Heart right ventricle (tissue), 16 donors: Measurements from ENCODE around the gene TNNT3. TPM values are rescaled to one million over a fixed set of nuclear protein-coding genes. Genes with fewer than 3 reads are reported as not detected.
A peak's percentile ranks its signal among the peaks of the same experiment; 100 is the strongest.
"Not testable (repeated sequence)": the region's sequence is repeated elsewhere in the genome, so short reads cannot be mapped to it uniquely, and the experiment has no call there.

Source experiments
- ATAC-seq, 8 donors: fragments of 200-7000 bp; cut with Tn5 transposase; one replicate each; pipeline ENCODE4 v1.9.1; 2020; ENCODE audit warnings: mild to moderate bottlenecking in 8 of 8, moderate library complexity in 8 of 8, moderate number of reproducible peaks in 1 of 8
- DNase-seq, 2 donors: peaks; one replicate each; pipeline ENCODE4 v3.0.0-alpha.2; 2020
- H3K27ac ChIP-seq, 10 donors: fragments of 200-600 bp; sonication (generic) in 2 of 10; one replicate each; pipeline versions ENCODE4 v1.5.0 to v1.8.0; 2020 to 2022; ENCODE audit warnings: mild to moderate bottlenecking in 3 of 10
- H3K27me3 ChIP-seq, 7 donors: fragments of 200-600 bp; one replicate each; pipeline ENCODE4 v1.8.0; 2021 to 2022; ENCODE audit warnings: mild to moderate bottlenecking in 2 of 7
- H3K36me3 ChIP-seq, 9 donors: fragments of 200-600 bp; sonication (generic) in 1 of 9; one replicate each; pipeline versions ENCODE4 v1.5.0 to v1.8.0; 2020 to 2022; ENCODE audit warnings: mild to moderate bottlenecking in 2 of 9
- H3K4me1 ChIP-seq, 9 donors: fragments of 200-600 bp; sonication (generic) in 1 of 9; one replicate each; pipeline versions ENCODE4 v1.5.0 to v1.8.0; 2020 to 2022; ENCODE audit warnings: mild to moderate bottlenecking in 4 of 9
- H3K4me3 ChIP-seq, 10 donors: fragments of 200-600 bp; sonication (generic) in 2 of 10; one replicate each; pipeline versions ENCODE4 v1.5.0 to v1.8.0; 2020 to 2022; ENCODE audit warnings: mild to moderate bottlenecking in 7 of 10, moderate library complexity in 2 of 10
- H3K9me3 ChIP-seq, 11 donors: fragments of 200-600 bp in 10 of 11; sonication (generic) in 2 of 11; one replicate each; pipeline versions ENCODE4 v1.5.0 to v1.8.0; 2013 to 2022; ENCODE audit warnings: mild to moderate bottlenecking in 2 of 11, control low read depth in 1 of 11, moderate library complexity in 1 of 11
- CTCF ChIP-seq, 9 donors: fragments of 200-600 bp; sonication (generic) in 2 of 9; IDR thresholded peaks; one replicate each; pipeline versions ENCODE4 v1.5.0 to v1.8.0; 2021 to 2022; ENCODE audit warnings: antibody characterized with exemption in 9 of 9, mild to moderate bottlenecking in 5 of 9, moderate library complexity in 1 of 9
- WGBS, 2 donors: extraction: QIAGEN DNeasy Blood & Tissue Kit; methylation state at CpG; one replicate each; pipeline ENCODE4 v1.1.7; 2013; ENCODE audit warnings: inconsistent platforms in 1 of 2; 5-methylcytosine and 5-hydroxymethylcytosine counted together
- intact Hi-C, 10 donors: fragments of 100-400 bp; cut with DNase I; formaldehyde crosslinking; loops; one replicate each; pipeline versions ENCODE4 v1.11.1 to v1.14.2; 2022
- polyA plus RNA-seq, 2 donors: library from polyadenylated mRNA; stranded (reverse); fragments of 200-250 nt; gene quantifications; one replicate each; pipeline ENCODE4 v1.2.3, GENCODE V29; 2013
- total RNA-seq, 10 donors: library from RNA; stranded (reverse); fragmentation: NEBNext Ultra II Directional in 3 of 10; extraction: Animal tissue kit (Norgen Biotek cat#: 25700) in 3 of 10; gene quantifications; one replicate each; pipeline versions ENCODE4 v1.2.1 to v1.2.4, GENCODE V29; 2021 to 2023
- donor health status: Arrhythmogenic right ventricular cardiomyopathy.
- donor health status: ischemic (EF 13 %, LVEDD 7.1; RV severe dilation, severe dysfunction).
- donor health status: healthy with polysubstance abuse.
- donor health status: DM: no; HTN: yes; CAD: no.
- donor health status: DM: no; HTN: no; CAD: no.
- donor health status: ischemic (EF 25% LVEDD 6.9; RV normal size, moderate dysfunction).
- donor health status: ischemic (EF 25% LVEDD 5.7; RV mildly dilated, moderate dysfunction).
- donor health status: healthy.
- donor health status: DM: yes; HTN: yes; CAD: no.
- donor health status: Ischemic cardiomyopathy.
- donor health status: ischemic (EF 35%, LVEDD 5.7; RV mildly dilated, moderate dysfunction).
- donor health status: nonischemic (EF 11% LVEDD 7.7; RV severe dilation, severe dysfunction).
- donor health status: DM: yes; HTN: yes; CAD: no.
- donor health status: PGD.
- donor health status: ischemic (EF 29% LVEDD 5.4; RV normal size, mild dysfunction).
- donor health status: nonischemic (EF 23%, LVEDD 6.1; RV moderate dilation, normal function).

Gene TNNT3
- total and polyA plus RNA-seq, 12 donors, result 12.5 to 49.9 (median 44.4) TPM

GRCh38 chr11:1938343-1939005, 19.0 kb downstream of the TNNT3 start:
- no peak for TF ChIP-seq CTCF (IDR thresholded peaks at IDR 0.05)
- H3K27ac ChIP-seq, result peak overlapping the region in 9 of 10 donors; percentile 44 to 79 (median 70)
- peak in 1 of 2 donors; percentile 9 for DNase-seq
- H3K27me3 ChIP-seq, result no peaks in the 10 kb centered on the region
- H3K4me3 ChIP-seq, result no peak overlapping the region
- H3K9me3 ChIP-seq, result no peaks in the 10 kb centered on the region
- H3K36me3 ChIP-seq, result peaks cover 0 to 5% (median 0%) of the 10 kb centered on the region in 9 donors
- peak in 4 of 8 donors; percentile 4 to 13 (median 10) for ATAC-seq
- H3K4me1 ChIP-seq, result peaks cover 4 to 22% (median 15%) of the 10 kb centered on the region in 9 donors
- WGBS, 2 donors, result 69 to 78% methylated on average over 27 of the region's 27 CpGs
- intact Hi-C loops, result loop anchor here in 6 of 10 donors (1.0 kb wide), 5 partner anchors 23 to 44 kb away; no protein-coding TSS in a partner anchor

- Histone ChIP-seq H3K4me1 (peaks cover 4 to 29% (median 15%) of the 10 kb centered on the region in 9 donors), H3K4me3 (peak overlapping the region in 1 of 10 donors; percentile 5), H3K27ac (peak overlapping the region; percentile 44 to 79 (median 70)), H3K27me3 (no peaks in the 10 kb centered on the region), H3K36me3 (peaks cover 0 to 5% (median 0%) of the 10 kb centered on the region in 9 donors), H3K9me3 (no peaks in the 10 kb centered on the region)
- intact Hi-C loops, result loop anchor here in 4 of 10 donors (1.0 kb wide), 3 partner anchors 26 to 45 kb away; no protein-coding TSS in a partner anchor
- DNase-seq (peak in 1 of 2 donors; percentile 34), ATAC-seq (peak in 4 of 8 donors; percentile 35 to 50 (median 41))
- WGBS, 2 donors, result 28 to 43% methylated on average over 23 of the region's 23 CpGs
- no peak for TF ChIP-seq CTCF (IDR thresholded peaks at IDR 0.05)
Observed at GRCh38 chr11:1939006-1939625, 19.6 kb downstream of the TNNT3 start.

GRCh38 chr11:1939788-1940187, 20.3 kb downstream of the TNNT3 start:
- H3K9me3 ChIP-seq, H3K27me3 ChIP-seq, DNase-seq, H3K4me3 ChIP-seq, H3K36me3 ChIP-seq: not testable (repeated sequence)
- Histone ChIP-seq H3K27ac (peak overlapping the region in 1 of 10 donors; percentile 15), H3K4me1 (peaks cover 4 to 31% (median 15%) of the 10 kb centered on the region in 9 donors)
- 87 to 94% methylated on average over 1 of the region's 1 CpG for WGBS, 2 donors
- intact Hi-C loops, result loop anchor here in 7 of 10 donors (1.0 to 10.0 kb wide), 5 partner anchors 26 to 45 kb away; partner anchors contain the start of gene PRR33 (in 2 of the 7)
- peak in 4 of 8 donors; percentile 31 to 57 (median 53) for ATAC-seq

GRCh38 chr11:1942558-1943260, 23.2 kb downstream of the TNNT3 start:
- Histone ChIP-seq H3K4me3 (no peak overlapping the region), H3K4me1 (peaks cover 4 to 31% (median 15%) of the 10 kb centered on the region in 9 donors), H3K27ac (peak overlapping the region in 1 of 10 donors; percentile 26), H3K36me3 (no peaks in the 10 kb centered on the region), H3K27me3 (no peaks in the 10 kb centered on the region), H3K9me3 (no peaks in the 10 kb centered on the region)
- no peak for ATAC-seq
- TF ChIP-seq CTCF (IDR thresholded peaks at IDR 0.05), result no peak
- WGBS, 2 donors, result 86 to 88% methylated on average over 10 of the region's 10 CpGs
- no peak for DNase-seq
- intact Hi-C loops, result loop anchor here in 2 of 10 donors (10.0 kb wide), 1 partner anchor 48 kb away; the partner anchor contains the start of gene PRR33 (in 2 of the 2)
